CD4-positive, alpha-beta T cell treated with Interleukin-6 at 100 ng/mL for 8 hours (primary cell): Measurements from ENCODE around the gene GRB14.
"Not testable (repeated sequence)": the region's sequence is repeated elsewhere in the genome, so short reads cannot be mapped to it uniquely, and the experiment has no call there.

Experiments
- DNase-seq: peaks from one replicate; pipeline ENCODE4 v3.0.0-alpha.2; 2020; ENCODE audit warnings: mixed read lengths, low spot score

The GRB14 gene

GRCh38 chr2:164558450-164558849, 62.8 kb downstream of the GRB14 start:
- DNase-seq: no peak

- no peak for DNase-seq
These were observed 66.8 kb downstream of the GRB14 start for GRCh38 chr2:164554487-164554886.

GRCh38 chr2:164551519-164551918, 69.8 kb downstream of the GRB14 start:
- no peak for DNase-seq

- DNase-seq: not testable (repeated sequence)
These were observed 71.6 kb downstream of the GRB14 start for GRCh38 chr2:164549705-164550104.

- DNase-seq: no peak
These were observed 75.8 kb downstream of the GRB14 start for GRCh38 chr2:164545484-164545883.

- DNase-seq: no peak
These were observed 78.7 kb downstream of the GRB14 start for GRCh38 chr2:164542581-164543021.

GRCh38 chr2:164538240-164538866, 82.9 kb downstream of the GRB14 start:
- no peak for DNase-seq

- no peak for DNase-seq
These were observed 85.8 kb downstream of the GRB14 start for GRCh38 chr2:164535280-164536025.

GRCh38 chr2:164530464-164530863, 90.8 kb downstream of the GRB14 start:
- no peak for DNase-seq

- DNase-seq: no peak
These were observed 97.6 kb downstream of the GRB14 start for GRCh38 chr2:164523726-164524125.

GRCh38 chr2:164523009-164523408, 98.3 kb downstream of the GRB14 start:
- DNase-seq: no peak

- no peak for DNase-seq
These were observed 98.7 kb downstream of the GRB14 start for GRCh38 chr2:164522561-164522981.

- no peak for DNase-seq
These were observed 105.5 kb downstream of the GRB14 start for GRCh38 chr2:164515734-164516133.

- no peak for DNase-seq
These were observed 106.3 kb downstream of the GRB14 start for GRCh38 chr2:164515030-164515429.

GRCh38 chr2:164514491-164514890, 106.8 kb downstream of the GRB14 start:
- no peak for DNase-seq

- no peak for DNase-seq
These were observed 108.4 kb downstream of the GRB14 start for GRCh38 chr2:164512871-164513270.

- DNase-seq: no peak
These were observed 109.5 kb downstream of the GRB14 start for GRCh38 chr2:164511738-164512137.

- no peak for DNase-seq
These were observed 110.4 kb downstream of the GRB14 start for GRCh38 chr2:164510895-164511294.

- DNase-seq: no peak
These were observed 112.0 kb downstream of the GRB14 start for GRCh38 chr2:164509137-164509877.

- no peak for DNase-seq
These were observed 117.0 kb downstream of the GRB14 start for GRCh38 chr2:164504253-164504652.

- DNase-seq: no peak
These were observed 122.4 kb downstream of the GRB14 start for GRCh38 chr2:164498836-164499235.

GRCh38 chr2:164496881-164497280, 124.4 kb downstream of the GRB14 start:
- no peak for DNase-seq

- DNase-seq: no peak
These were observed 124.9 kb downstream of the GRB14 start for GRCh38 chr2:164496421-164496820.
